Posterior vena cava (tissue), 2 donors: ENCODE results near the gene IL17RC. TPM values are rescaled to one million over a fixed set of nuclear protein-coding genes. Genes with fewer than 3 reads are reported as not detected.

Source experiments
- DNase-seq: peaks from one replicate; pipeline ENCODE4 v3.0.0-alpha.2; 2020; ENCODE audit warnings: low spot score
- intact Hi-C, 2 donors: fragments of 100-400 bp; cut with DNase I; formaldehyde crosslinking; loops; one replicate each; pipeline versions ENCODE4 v1.14.1 to v1.14.2; 2022 to 2023
- total RNA-seq, 2 donors: library from RNA; stranded (reverse); fragmentation: NEBNext Ultra II Directional; extraction: Animal tissue kit (Norgen Biotek cat#: 25700); gene quantifications; one replicate each; pipeline ENCODE4 v1.2.1, GENCODE V29; 2021
- donor health status: DM: yes; HTN: yes; CAD: no.
- donor health status: DM: yes; HTN: yes; CAD: no.

The IL17RC gene
- total RNA-seq, 2 donors from 2014 or later = 31.9 to 41.1 TPM

DNA sequence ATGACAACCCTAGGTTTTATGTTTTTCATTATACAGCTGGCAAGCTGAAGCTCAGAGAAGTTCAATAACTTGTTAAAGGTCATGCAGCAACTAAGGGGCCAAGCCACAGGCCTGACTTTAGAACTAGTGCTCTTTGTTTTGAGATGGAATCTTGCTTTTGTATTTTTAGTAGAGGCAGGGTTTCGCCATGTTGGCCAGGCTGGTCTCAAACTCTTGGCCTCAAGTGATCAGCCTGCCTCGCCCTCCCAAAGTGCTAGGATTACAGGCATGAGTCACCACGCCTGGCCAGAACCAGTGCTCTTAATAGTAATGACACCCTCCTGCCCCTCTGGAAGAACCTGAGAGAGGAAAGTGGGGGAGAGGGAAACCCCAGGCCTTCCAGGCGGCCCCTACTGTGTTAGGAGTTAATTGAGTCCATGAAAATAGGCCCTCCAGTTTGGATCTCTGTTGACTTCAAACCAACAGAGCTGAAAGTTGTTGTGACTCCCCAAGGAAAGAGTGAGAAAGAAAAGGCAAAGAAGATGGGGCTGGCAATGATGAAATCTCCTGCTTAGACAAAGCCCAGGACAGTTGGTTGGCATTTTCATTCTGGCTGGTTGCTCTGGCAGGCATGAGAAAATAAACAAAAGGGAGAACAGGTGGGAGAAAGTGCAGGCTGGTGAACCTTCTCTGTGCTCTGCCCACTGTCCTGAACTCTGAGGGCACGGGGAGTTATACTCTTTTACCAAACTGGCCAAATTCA, 38.9 kb downstream of the IL17RC start:
- DNase-seq = no peak
- intact Hi-C loops = no loop called here

DNA sequence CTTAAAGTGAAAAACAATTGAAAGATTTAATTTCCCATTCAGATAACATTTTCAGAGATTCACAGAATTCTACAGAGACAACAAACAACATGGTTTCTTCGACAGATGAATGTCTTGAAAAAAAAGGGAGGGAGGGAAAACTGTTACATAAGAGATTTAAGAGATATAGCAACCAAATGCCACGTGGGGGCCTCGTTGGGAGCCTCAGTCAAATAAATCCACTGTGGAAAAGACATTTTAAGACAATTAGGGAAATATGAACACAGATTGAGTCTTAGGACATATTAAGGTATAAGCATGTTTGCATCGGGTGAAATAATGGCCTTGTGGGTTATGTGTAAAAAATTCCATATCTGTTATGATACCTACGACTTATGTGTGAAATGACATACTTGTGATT, 40.3 kb downstream of the IL17RC start:
- intact Hi-C loops = no loop called here
- DNase-seq = no peak

DNA sequence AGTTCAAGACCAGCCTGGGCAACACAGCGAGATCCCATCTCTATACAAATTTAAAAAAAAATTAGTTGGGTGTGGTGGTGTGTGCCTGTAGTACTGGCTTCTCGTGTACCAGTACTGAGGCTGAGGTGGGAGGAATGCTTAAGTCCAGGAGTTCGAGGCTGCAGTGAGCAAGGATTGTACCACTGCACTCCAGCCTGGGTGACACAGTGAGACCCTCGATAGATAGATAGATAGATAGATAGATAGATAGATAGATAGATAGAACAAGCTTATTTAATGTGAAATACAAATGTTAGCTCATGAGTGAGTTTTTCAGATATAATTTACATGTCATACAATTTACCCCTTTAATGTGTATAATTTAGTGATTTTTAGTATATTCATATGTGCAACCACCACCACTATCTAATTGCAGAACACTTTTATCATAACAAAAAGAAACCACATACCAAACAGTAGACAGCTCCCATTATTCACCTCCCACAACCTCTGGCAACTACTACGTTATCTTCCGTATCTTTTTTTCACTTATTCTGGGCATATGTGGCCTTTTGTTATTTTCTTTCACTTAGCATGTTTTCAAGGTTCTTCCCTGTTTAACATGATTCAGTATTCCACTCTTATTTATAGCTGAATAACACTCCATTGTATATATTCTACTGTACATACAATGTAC, 48.4 kb downstream of the IL17RC start:
- no peak for DNase-seq
- intact Hi-C loops = no loop called here

DNA sequence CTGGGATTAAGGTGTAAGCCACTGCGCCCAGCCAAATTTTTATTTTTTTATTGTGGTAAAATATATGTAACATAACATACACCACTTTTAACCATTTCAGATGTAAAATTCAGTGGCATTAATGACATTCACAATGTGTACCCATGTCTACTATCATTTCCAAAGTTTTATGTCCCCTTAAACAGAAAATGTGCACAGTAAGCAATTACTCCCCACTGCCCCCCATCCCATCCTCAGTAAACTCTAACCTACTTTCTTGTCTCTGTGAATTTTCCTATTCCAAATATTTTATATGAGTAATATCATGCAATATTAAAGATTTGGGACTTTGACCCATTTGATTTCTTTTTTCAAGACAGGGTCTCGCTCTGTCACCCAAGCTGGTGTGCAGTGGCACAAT, 49.9 kb downstream of the IL17RC start:
- intact Hi-C loops = no loop called here
- DNase-seq = no peak

DNA sequence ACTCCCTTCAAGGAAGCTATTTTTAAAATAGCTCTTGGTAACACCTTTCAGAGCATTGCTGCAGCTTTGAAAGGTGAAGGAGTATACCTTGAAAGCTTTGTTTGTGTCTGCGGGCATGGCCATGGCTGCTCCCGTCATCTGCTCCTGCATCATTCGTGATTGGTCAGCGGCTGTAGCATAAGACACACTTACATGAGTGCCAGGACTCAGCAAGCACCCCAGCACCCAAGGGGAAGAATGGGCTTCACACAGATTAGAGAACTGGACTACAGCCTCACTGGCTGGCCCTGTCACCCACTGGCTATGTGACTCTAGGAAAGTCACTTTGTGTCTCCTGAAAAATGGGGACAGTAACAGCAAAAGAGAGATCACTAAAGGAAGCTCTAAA, 52.7 kb downstream of the IL17RC start:
- DNase-seq = no peak
- intact Hi-C loops = no loop called here

DNA sequence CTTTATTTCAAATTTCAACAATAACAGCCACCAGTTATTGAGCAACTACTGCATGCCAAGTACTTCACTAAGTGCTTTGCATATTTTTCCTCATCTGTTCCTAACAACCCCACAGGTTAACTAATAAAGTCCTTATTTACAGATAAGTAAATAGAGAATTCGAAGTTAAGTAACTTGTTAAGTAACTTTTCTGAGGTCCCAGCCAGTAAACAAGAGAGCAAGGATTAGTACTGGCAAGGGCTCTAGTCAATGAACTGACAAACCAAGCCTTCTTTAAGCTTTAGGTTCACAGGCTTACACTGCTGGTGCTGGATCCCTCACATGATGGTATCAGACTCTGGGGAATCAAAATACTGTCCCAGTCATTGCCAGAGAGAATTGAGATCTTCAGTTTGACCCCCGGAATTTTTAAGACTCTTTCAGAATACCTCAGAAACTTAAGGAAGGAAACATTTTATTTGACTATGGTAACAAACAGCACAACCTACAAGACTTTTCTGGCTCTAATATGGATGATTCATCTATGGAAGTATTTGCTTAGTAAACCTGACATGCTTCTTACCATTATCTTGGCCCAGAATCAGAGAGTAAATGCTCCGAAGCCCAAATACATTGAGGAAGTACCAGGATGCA, 53.2 kb downstream of the IL17RC start:
- DNase-seq = no peak
- intact Hi-C loops = no loop called here

DNA sequence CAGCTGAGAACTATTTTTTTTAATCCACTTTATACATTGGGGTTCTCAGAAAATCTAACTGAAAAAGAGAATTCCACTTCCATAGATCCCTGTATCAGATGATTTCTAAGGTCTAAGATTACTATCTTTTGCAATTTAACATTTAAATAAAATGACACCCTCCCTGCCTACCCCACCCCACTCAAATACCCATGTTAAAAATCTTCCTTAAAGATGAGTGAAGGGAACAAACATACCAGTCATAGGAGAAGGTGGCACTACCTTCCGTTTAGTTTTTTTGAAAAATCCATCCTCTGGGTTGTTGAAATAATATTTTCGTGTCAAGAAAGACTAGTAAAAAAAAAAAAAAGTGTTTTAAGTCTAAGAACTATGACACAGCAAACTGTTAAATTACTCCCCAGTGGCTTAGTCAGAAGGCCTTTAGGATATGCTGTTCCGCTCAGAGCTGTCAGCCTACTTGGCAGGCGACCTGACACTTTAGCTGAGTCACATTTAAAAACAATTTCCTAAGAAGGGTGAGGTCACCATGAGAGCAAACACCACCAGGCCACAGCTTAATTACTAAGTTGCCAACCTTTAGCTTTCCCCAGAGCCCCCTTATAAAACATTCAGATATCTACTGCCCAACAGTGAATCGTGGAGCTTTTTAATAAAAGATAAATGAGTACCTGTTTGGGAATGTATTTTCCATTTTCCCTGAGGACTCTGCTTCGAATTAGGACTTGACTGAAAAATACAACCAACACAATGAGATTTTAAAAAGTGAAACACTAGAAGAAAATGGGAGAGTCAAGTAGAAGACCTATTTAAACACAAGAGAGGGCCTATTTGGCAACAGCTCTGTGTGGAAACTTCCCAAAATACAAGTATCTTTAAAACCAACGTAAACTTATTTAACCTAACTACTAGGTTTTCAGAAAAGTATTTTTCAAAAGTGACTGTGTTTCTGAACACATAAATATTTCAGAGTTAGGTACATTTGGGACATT, 60.1 kb downstream of the IL17RC start:
- intact Hi-C loops = no loop called here
- DNase-seq = peak; percentile 89

DNA sequence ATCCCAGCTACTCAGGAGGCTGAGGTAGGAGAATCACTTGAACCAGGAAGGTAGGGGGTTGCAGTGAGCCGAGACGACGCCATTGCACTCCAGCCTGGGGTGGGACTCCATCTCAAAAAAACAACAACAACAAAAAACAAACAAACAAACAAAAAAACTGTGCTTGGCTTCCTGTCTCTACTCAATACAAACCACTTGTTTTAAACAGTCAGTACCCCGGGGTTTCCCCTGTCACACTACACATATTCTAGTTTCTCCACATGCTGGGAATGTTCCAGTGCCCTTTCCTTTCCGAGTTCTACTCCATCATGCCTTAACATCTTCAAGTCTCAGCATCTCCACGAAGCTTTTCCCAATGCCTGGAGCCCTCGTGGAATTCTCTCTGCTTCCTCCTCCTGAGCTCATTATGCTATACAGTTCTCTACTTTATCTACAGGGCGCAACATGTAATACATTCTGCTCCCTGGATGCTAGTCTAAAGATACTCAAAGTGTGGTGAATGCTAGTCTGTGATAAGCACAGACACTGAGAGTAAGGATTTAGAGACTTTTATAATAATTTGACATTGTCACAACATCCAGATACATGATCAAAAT, 61.9 kb downstream of the IL17RC start:
- intact Hi-C loops = no loop called here
- DNase-seq = no peak

DNA sequence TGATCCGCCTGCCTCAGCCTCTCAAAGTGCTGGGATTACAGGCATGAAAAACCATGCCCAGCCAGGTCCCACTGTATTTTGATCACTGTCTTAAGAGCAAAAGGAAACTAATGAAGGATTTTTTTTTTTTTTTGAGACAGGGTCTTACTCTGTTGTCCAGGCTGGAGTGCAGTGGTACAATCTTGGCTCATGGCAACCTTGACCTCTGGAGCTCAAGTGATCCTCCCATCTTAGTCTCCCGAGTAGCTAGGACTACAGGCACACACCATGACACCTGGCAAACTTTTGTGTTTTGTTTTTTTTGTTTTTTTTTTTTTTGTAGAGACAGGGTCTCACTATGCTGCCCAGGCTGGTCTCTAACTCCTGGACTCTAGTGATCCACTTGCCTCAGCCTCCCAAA, 63.4 kb downstream of the IL17RC start:
- DNase-seq = no peak
- intact Hi-C loops = no loop called here

Other genes with a start within 250 kb of the IL17RC start
- gene CPNE9, start 213.3 kb upstream of the IL17RC start, total RNA-seq = not detected
- gene BRPF1, start 185.4 kb upstream of the IL17RC start, total RNA-seq = 10 to 100 TPM; 15.6 to 17.5 TPM
- gene OGG1, start 167.1 kb upstream of the IL17RC start, total RNA-seq = 10 to 100 TPM; 15.4 to 23.4 TPM
- gene CAMK1, start 147.2 kb upstream of the IL17RC start, total RNA-seq = 10 to 100 TPM; 47.8 to 50.6 TPM
- 10 to 100 TPM; 44.2 to 48.8 TPM for gene TADA3, start 124.6 kb upstream of the IL17RC start, total RNA-seq
- gene ARPC4, start 124.0 kb upstream of the IL17RC start, total RNA-seq = 100 to 1,000 TPM; 144 to 148 TPM
- 10 to 100 TPM; 24.9 to 44.4 TPM for gene TTLL3, start 106.8 kb upstream of the IL17RC start, total RNA-seq
- 10 to 100 TPM; 18.2 to 20.0 TPM for gene RPUSD3, start 73.1 kb upstream of the IL17RC start, total RNA-seq
- gene CIDEC, start 36.8 kb upstream of the IL17RC start, total RNA-seq = 1 to 10 TPM; 1.2 to 2.9 TPM
- gene JAGN1, start 26.5 kb upstream of the IL17RC start, total RNA-seq = 10 to 100 TPM; 19.6 to 20.0 TPM
- 1 to 10 TPM; 9.6 to 10.0 TPM for gene IL17RE, start 14.2 kb upstream of the IL17RC start, total RNA-seq
- gene CRELD1, start 16.7 kb downstream of the IL17RC start, total RNA-seq = 10 to 100 TPM; 22.3 to 29.5 TPM
- 1 to 10 TPM; 1.5 to 2.7 TPM for gene PRRT3, start 35.3 kb downstream of the IL17RC start, total RNA-seq
- gene EMC3, start 69.7 kb downstream of the IL17RC start, total RNA-seq = 10 to 100 TPM; 50.4 to 52.8 TPM
- gene FANCD2, start 109.3 kb downstream of the IL17RC start, total RNA-seq = 1 to 10 TPM; 3.3 to 3.4 TPM
- not detected for gene FANCD2OS, start 191.2 kb downstream of the IL17RC start, total RNA-seq
- gene BRK1, start 198.6 kb downstream of the IL17RC start, total RNA-seq = 100 to 1,000 TPM in 1 of 2 donors, 10 to 100 TPM in 1; 98.9 to 125 TPM
- 10 to 100 TPM; 21.7 to 24.7 TPM for gene VHL, start 224.7 kb downstream of the IL17RC start, total RNA-seq
- 1 to 10 TPM; 2.3 to 4.2 TPM for gene IRAK2, start 247.8 kb downstream of the IL17RC start, total RNA-seq